ENCODE data around the gene DGKB. TPM values are rescaled to one million over a fixed set of nuclear protein-coding genes. Genes with fewer than 3 reads are reported as not detected.

The DGKB gene
- total and polyA plus RNA-seq, 2 of the 8 experiments (the other 6 are each of a cell fraction or from before 2014, with no cell fraction given) = 1.9 to 2.6 TPM

DNA sequence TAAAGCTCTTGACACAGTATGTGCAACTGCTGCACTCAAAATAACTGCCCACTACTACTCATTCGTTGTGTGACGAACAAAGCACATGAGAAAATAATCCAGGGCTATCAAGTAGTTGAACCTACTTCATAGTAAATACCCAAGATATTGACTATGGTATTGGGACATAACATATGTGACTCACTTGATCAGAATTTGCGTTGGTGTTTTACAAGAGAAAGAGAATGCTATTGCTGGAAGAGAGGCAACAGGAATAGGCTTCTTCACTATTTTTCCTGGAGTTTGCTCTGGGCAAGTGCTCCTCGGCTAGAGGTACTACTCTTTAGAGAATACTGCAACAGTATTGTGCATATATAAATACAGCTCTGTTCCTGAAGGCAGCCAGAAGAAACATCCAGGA, 2.5 kb downstream of the DGKB start (continued):
- no peak for TF ChIP-seq BRCA1 (IDR thresholded peaks at IDR 0.05; ENCODE audit: low read depth, low read length)
- no peak for TF ChIP-seq SP4 (IDR thresholded peaks at IDR 0.05; ENCODE audit: low read length)
- no peak for TF ChIP-seq GABPA (IDR thresholded peaks at IDR 0.05; ENCODE audit: borderline replicate concordance, insufficient read depth, low read length)

All from H1 (cell line).